LoVo (cell line): ENCODE measurements around the gene FBXO24.
"Not testable (repeated sequence)": the region's sequence is repeated elsewhere in the genome, so short reads cannot be mapped to it uniquely, and the experiment has no call there.

Experiments used
- DNase-seq: peaks from one replicate; pipeline ENCODE4 v3.0.0-alpha.2; 2016; ENCODE audit warnings: low spot score

The FBXO24 gene

DNA sequence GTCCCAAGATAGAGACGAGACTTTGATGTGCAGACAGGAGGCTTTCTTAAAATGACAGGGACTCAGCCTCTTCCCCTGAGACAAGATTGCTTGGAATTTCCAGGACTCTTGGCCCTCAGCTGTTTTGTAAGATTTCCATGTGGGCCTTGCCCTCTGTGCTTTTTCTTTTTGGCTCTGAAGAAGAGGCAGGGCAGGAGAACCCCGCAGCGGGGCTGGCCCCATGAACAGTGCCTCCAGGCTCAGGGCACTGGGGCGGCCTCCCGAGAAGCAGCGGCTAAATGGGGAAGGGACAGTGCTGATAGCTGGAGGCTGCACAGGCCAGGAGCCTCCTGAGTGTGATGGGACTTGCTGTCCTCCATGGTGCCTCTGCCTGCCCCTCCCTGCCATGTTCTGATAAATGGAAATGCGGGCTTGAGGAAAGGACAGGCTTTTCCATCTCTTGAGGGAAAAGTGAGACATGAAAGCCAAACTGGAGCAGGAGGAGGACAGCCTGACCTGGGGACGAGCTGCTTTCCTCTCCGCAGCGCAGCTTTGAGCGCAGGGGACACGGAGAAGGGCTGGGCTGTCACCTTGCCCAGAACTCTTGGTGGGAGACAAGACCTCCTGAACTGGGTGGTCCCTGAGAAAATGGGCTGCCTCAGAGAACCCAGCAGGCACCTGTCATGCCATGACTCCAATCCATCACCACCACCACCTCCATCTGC lies 24.5 kb upstream of the FBXO24 start:
- DNase-seq, result no peak

DNA sequence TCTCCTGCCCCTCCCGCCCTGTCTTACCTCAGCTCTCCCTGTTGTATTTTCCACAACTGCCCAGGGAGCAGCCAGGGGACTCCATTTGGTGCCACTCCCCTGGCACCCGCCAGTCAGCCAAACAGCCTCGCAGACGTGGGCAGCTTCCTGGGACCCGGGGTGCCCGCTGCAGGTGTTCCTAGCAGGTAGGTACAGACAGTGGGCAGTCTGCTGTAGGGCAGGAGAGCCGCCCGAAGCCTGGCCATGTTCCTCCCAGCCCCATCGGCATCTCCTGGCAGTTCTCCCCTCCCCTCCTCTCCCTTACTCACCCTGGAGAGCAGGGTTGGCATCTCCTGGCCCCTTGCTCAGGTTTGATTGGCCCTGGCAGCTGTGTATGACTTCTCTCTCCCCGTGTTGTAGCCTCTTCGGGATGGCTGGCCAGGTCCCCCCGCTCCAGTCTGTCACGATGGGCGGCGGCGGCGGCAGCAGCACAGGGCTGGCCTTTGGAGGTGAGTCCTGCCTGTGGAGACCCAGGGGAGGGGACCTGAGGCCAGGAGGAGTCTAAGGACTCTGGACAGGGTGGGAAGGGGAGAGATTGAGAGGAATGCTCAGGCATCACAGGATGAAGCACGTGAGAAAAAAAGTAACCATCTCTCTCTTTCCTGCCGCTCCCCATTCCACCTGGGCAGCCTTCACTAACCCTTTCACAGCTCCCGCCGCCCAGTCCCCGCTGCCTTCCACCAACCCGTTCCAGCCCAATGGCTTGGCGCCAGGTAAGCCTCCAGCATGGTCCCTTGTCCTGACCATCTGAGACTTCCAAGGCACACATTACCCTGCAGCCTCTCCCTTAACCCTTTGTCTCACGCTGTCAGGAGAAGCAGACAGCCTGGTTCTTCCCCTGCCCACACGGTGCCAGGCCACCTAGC lies 23.7 kb upstream of the FBXO24 start:
- DNase-seq, result no peak

DNA sequence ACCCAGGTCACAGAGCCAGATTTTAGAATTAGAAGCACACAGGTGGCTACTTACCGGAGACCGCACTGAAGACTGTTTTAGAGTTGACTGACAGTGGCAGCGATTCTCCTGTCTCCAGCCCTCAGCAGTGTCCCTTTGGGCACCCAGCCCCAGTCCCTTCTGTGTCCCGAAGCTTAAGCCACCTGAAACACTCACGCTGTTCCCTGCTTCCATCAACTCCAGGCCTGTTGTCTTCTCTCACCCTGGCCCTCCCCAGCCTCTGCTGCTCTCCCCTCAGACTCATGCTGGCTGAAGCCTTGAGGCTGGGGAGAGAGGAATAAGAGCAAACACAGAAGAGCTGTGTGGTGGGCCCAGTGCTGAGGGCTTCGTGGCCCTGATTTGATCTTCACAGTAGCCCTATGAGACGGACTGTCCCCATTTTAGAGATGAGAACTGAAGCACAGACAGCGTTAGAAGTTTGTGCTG lies 23.0 kb upstream of the FBXO24 start:
- no peak for DNase-seq

GRCh38 chr7:100563809-100564400 lies 22.2 kb upstream of the FBXO24 start:
- peak; percentile 69 for DNase-seq

DNA sequence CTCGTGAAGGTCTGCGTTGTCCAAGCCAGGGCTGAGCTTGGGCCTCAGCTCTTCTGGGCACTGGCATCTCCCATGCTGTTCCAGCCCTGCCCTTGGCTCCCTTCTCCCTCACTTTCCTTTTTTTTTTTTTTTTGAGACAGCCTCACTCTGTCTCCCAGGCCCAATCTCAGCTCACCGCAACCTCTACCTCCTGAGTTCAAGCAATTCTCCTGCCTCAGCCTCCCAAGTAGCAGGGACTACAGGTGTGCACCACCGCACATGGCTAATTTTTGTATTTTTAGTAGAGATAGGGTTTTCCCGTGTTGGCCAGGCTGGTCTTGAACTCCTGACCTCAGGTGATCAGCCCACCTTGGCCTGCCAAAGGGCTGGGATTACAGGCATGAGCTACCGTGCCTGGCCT lies 21.7 kb upstream of the FBXO24 start:
- not testable (repeated sequence) for DNase-seq

DNA sequence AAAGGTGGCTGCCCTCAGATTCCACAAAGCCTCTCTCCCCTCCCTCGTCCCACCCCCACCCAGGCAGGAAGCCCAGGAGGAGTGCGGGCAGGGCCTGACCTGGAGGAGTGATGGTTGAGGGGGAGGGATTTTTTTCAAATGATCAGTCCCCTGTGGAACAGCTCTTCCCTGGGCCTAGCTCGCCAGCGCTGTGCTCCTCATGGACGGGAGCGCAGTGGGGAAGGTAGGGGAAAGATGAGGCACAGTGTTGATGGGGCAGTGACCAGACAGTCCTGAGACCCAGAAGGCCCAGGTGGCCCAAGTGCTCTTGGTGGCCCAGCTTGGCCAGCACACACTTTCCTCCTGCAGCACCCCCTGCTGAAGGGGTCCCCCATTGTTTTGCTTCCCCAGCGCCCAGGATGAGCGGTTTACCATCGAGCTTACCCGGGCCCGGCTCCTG lies 21.0 kb upstream of the FBXO24 start:
- DNase-seq, result no peak

- no peak for DNase-seq
Measured at GRCh38 chr7:100566018-100566531, 20.1 kb upstream of the FBXO24 start.

DNA sequence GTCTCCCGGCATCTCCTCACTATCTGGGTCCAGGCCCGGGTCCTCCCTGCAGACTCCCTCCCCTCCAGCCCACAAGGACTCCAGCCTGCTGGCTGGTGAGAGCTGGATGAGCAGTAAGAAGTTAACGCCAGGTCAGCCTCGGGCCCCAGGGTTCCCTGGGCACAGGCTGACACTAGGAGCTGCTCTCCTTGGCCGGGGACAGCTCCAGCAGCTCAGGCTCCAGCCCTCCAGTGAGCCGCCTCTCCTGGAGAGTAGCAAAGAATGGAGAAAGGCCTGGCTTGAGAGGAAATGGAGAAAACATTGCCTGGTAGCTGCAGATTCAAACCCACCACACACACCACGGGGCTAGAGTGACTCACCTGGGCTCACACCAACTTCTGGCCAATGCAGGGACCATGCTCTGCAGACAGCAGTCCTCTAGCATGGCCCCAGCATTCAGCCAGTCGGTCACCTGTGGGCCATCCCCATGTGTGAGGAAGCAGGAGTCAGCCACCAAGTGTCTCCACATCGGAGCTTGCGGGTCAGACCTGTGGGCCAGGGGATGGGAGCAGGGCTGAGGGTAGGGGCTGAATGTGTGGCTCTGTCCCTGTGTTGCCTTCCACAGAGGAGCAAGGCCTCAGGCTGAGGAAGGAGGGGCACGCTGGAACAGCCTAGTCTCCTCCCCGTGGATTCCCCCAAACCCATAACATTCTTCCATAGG lies 18.9 kb upstream of the FBXO24 start:
- DNase-seq, result no peak

- DNase-seq, result no peak
Measured at GRCh38 chr7:100567751-100568175, 18.4 kb upstream of the FBXO24 start.

- DNase-seq, result no peak
Measured at GRCh38 chr7:100568176-100568895, 17.8 kb upstream of the FBXO24 start.

GRCh38 chr7:100568896-100569844 lies 17.0 kb upstream of the FBXO24 start:
- no peak for DNase-seq

DNA sequence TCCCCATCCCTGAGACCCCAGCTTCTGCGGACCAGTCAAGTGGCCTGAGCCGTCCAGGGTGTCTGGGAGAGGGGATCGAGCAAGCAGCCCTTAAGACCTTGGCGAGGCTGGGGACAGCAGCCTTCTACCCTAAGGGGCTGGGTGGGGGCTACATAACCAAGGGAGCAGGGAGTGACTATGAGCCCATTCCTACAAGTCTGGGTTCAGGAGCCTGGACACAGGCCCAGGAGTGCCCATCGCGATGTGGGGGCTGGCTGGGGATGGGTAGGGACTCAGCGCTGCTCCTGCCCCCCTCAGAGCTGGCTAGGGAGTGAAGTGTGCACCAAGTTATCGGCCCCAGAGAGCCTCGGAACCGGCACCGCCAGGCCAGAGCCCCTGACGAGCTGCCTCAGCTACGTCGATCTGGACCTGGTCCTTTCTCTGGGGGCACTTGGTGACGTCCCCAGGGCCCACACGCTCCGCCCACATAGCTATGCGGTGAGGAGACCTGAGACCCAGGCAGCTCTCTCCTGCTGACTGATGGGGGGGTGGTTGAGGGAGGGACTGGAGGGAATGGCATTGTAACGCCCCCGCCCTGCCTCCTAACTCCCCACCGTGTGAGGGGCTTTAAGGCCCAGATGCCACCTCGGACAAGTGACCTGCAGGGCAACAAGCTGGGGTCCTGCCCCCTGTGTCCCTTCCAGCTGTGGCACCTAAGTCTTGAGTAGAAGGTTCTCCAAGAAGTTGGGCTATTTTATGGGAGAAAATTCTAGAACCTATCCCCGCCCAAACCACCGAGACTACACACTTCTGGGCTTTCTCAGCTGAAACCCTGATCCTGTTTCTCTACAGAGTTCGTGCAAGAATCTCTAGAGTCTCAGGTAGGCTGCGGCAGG lies 14.9 kb upstream of the FBXO24 start:
- no peak for DNase-seq

DNA sequence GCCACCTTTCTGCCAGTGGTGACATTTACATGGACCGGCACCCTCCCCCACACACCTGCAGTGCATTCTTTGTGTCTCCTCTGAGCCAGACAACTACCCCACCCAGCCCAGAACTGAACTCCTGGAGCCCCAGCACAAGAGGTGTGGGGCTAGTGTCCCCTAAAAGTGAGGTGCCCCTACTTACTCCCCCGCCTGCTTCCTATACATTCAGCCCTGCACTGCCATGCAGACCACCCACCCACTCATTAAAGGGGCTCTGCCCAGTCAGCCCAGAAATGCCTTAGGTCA lies 14.4 kb upstream of the FBXO24 start:
- DNase-seq, result no peak

- no peak for DNase-seq
Measured at GRCh38 chr7:100572281-100572948, 13.7 kb upstream of the FBXO24 start.

GRCh38 chr7:100572949-100573675 lies 13.0 kb upstream of the FBXO24 start:
- DNase-seq, result no peak

GRCh38 chr7:100573691-100574361 lies 12.3 kb upstream of the FBXO24 start, which contains the start of gene SAP25:
SAP25 (minus strand) TSS chr7:100573900; CDS start chr7:100573742, 158 bp downstream.
- DNase-seq, result no peak
